IMR-90 (cell line): Measurements from ENCODE around the gene CENPT. TPM values are rescaled to one million over a fixed set of nuclear protein-coding genes. Genes with fewer than 3 reads are reported as not detected.
A peak's percentile ranks its signal among the peaks of the same experiment; 100 is the strongest.

ENCODE experiments used
- ATAC-seq: fragments of 200-7000 bp; cut with Tn5 transposase; 2 replicates; pipeline ENCODE4 v1.9.1; 2020; ENCODE audit warnings: low read depth, mild to moderate bottlenecking, moderate library complexity
- BruUV-seq: library from RNA; stranded (reverse); fragments of 400-500 nt; replicated peaks from 2 replicates; lab custom pipeline; 2021; lab: Mats Ljungman, UMichigan
- CTCF ChIA-PET: fragments of 300-600 bp; formaldehyde crosslinking; extraction: SDS; loops from one replicate; lab custom pipeline; 2021; ENCODE audit warnings: antibody characterized with exemption; lab: Yijun Ruan, JAX
- POLR2A ChIA-PET: fragments of 300-600 bp; sonication (Branson Sonifier 250); formaldehyde crosslinking; loops from one replicate; lab custom pipeline; 2022; ENCODE audit warnings: antibody characterized with exemption; ENCODE audit not compliant: unreplicated experiment; lab: Charles Lee
- DNase-seq: peaks from one replicate; pipeline ENCODE4 v3.0.0; 2013
- H2AFZ ChIP-seq: replicated peaks from 2 replicates; pipeline ENCODE3; 2013; ENCODE audit warnings: low read length, mild to moderate bottlenecking; ENCODE audit not compliant: poor library complexity
- H2AK5ac ChIP-seq: 2 replicates; pipeline ENCODE4 v1.6.1; 2013; ENCODE audit warnings: low read depth, low read length, inconsistent platforms
- H2AK9ac ChIP-seq: replicated peaks from 2 replicates; pipeline ENCODE3; 2013; ENCODE audit warnings: mild to moderate bottlenecking, low read depth, low read length, moderate library complexity; ENCODE audit not compliant: poor library complexity
- H2BK120ac ChIP-seq: 2 replicates; pipeline ENCODE4 v1.6.1; 2013; ENCODE audit warnings: low read depth, low read length, inconsistent platforms
- H2BK15ac ChIP-seq: 3 replicates; pipeline ENCODE4 v1.6.1; 2013; ENCODE audit warnings: low read depth, low read length, inconsistent platforms
- H2BK20ac ChIP-seq: 2 replicates; pipeline ENCODE4 v1.6.1; 2013; ENCODE audit warnings: low read depth, mild to moderate bottlenecking, inconsistent platforms, low read length, moderate library complexity
- H2BK5ac ChIP-seq: 2 replicates; pipeline ENCODE4 v1.6.1; 2013; ENCODE audit warnings: mild to moderate bottlenecking, low read depth, low read length, inconsistent platforms; ENCODE audit not compliant: poor library complexity, severe bottlenecking
- H3K14ac ChIP-seq: replicated peaks from 2 replicates; pipeline ENCODE4 v1.6.1; 2013; ENCODE audit warnings: low read depth, low read length, inconsistent platforms
- H3K18ac ChIP-seq: 2 replicates; pipeline ENCODE4 v1.6.1; 2013; ENCODE audit warnings: low read depth, low read length, control low read depth
- H3K23ac ChIP-seq: 2 replicates; pipeline ENCODE4 v1.6.1; 2013; ENCODE audit warnings: low read depth, low read length, inconsistent platforms
- H3K27ac ChIP-seq: 2 replicates; pipeline ENCODE4 v1.5.1; 2013; ENCODE audit warnings: mild to moderate bottlenecking, control low read depth, low read length; ENCODE audit not compliant: insufficient read depth
- H3K27me3 ChIP-seq: 2 replicates; pipeline ENCODE4 v1.6.1; 2013; ENCODE audit warnings: low read length; ENCODE audit not compliant: control insufficient read depth, insufficient read depth
- H3K36me3 ChIP-seq: 2 replicates; pipeline ENCODE4 v1.6.1; 2013; ENCODE audit warnings: low read length, mixed read lengths; ENCODE audit not compliant: control insufficient read depth, insufficient read depth
- H3K4ac ChIP-seq: 2 replicates; pipeline ENCODE4 v1.6.1; 2013; ENCODE audit warnings: low read depth, low read length, inconsistent platforms
- H3K4me1 ChIP-seq: 2 replicates; pipeline ENCODE4 v1.6.1; 2013; ENCODE audit warnings: low read length, mixed read lengths; ENCODE audit not compliant: control insufficient read depth, insufficient read depth
- H3K4me2 ChIP-seq: 2 replicates; pipeline ENCODE4 v1.6.1; 2013; ENCODE audit warnings: low read depth, mild to moderate bottlenecking, control low read depth, low read length, moderate library complexity
- H3K4me3 ChIP-seq: 2 replicates; pipeline ENCODE4 v1.5.1; 2013; ENCODE audit warnings: low read depth, mild to moderate bottlenecking, control low read depth, low read length, moderate library complexity; ENCODE audit not compliant: insufficient read depth
- H3K56ac ChIP-seq: 2 replicates; pipeline ENCODE4 v1.6.1; 2013; ENCODE audit warnings: low read length, inconsistent platforms; ENCODE audit not compliant: insufficient read depth; ENCODE audit errors: extremely low read depth
- H3K79me1 ChIP-seq, 2 experiments: 2 replicates each; pipeline ENCODE4 v1.6.1; 2013; ENCODE audit warnings: low read length in 2 of 2, inconsistent platforms in 1 of 2, low read depth in 1 of 2
- H3K9ac ChIP-seq: 2 replicates; pipeline ENCODE4 v1.6.1; 2013; ENCODE audit warnings: low read depth, low read length, control low read depth
- H3K9me1 ChIP-seq: 2 replicates; pipeline ENCODE4 v1.6.1; 2013; ENCODE audit warnings: low read length, inconsistent platforms; ENCODE audit not compliant: insufficient read depth
- H3K9me3 ChIP-seq: 2 replicates; pipeline ENCODE4 v1.6.1; 2013; ENCODE audit warnings: low read length; ENCODE audit not compliant: control insufficient read depth, insufficient read depth
- H4K20me1 ChIP-seq: 2 replicates; pipeline ENCODE4 v1.6.1; 2013; ENCODE audit warnings: low read length, inconsistent platforms; ENCODE audit not compliant: insufficient read depth
- H4K5ac ChIP-seq: 2 replicates; pipeline ENCODE4 v1.6.1; 2013; ENCODE audit warnings: mild to moderate bottlenecking, low read depth, low read length, control low read depth
- H4K8ac ChIP-seq, 2 experiments: 2 replicates each; pipeline ENCODE4 v1.6.1; 2013; ENCODE audit warnings: low read depth in 2 of 2, low read length in 2 of 2, control low read depth in 1 of 2, inconsistent platforms in 1 of 2
- H4K91ac ChIP-seq: 2 replicates; pipeline ENCODE4 v1.6.1; 2013; ENCODE audit warnings: low read depth, low read length, inconsistent platforms; ENCODE audit not compliant: insufficient read depth
- CTCF ChIP-seq: conservative IDR thresholded peaks from 2 replicates; pipeline ENCODE4 v1.5.1; 2012; ENCODE audit warnings: mild to moderate bottlenecking, low read depth, low read length, improper control_type of control experiment
- FOS ChIP-seq: fragments of 150-350 bp; IDR thresholded peaks from 2 replicates; pipeline ENCODE4 v1.6.1; 2016; ENCODE audit warnings: low read depth, low read length
- MAFK ChIP-seq: IDR thresholded peaks from 2 replicates; pipeline ENCODE4 v1.6.1; 2012; ENCODE audit warnings: low read depth, low read length, improper control_type of control experiment
- MAZ ChIP-seq: IDR thresholded peaks from 2 replicates; pipeline ENCODE4 v1.6.1; 2012; ENCODE audit warnings: low read depth, mild to moderate bottlenecking, low read length, improper control_type of control experiment, moderate library complexity, borderline replicate concordance
- MXI1 ChIP-seq: IDR thresholded peaks from 2 replicates; pipeline ENCODE4 v1.6.1; 2012; ENCODE audit warnings: low read depth, mild to moderate bottlenecking, low read length, moderate library complexity, borderline replicate concordance
- POLR2A ChIP-seq: IDR thresholded peaks from 2 replicates; pipeline ENCODE4 v1.6.1; 2012; ENCODE audit warnings: mild to moderate bottlenecking, low read depth, low read length
- RAD21 ChIP-seq: IDR thresholded peaks from 2 replicates; pipeline ENCODE4 v1.6.1; 2012; ENCODE audit warnings: low read length, improper control_type of control experiment
- RFX5 ChIP-seq: IDR thresholded peaks from 2 replicates; pipeline ENCODE4 v1.8.0; 2012; ENCODE audit warnings: low read depth, mild to moderate bottlenecking, low read length, moderate library complexity
- SMC3 ChIP-seq: fragments of 150-350 bp; IDR thresholded peaks from 2 replicates; pipeline ENCODE4 v1.6.1; 2016; ENCODE audit warnings: low read depth, mild to moderate bottlenecking, antibody characterized with exemption, low read length, moderate library complexity
- WGBS, 2 experiments: methylation state at CpG; one replicate each; pipeline versions ENCODE4 v1.1.5 to v1.1.7; 2013; ENCODE audit warnings: missing lambda C conversion rate in 2 of 2; ENCODE audit not compliant: insufficient read length in 1 of 2; ENCODE audit errors: extremely low coverage in 2 of 2; 5-methylcytosine and 5-hydroxymethylcytosine counted together
- dilution Hi-C: fragments of 300-500 bp; cut with HindIII; formaldehyde crosslinking; loops from one replicate; pipeline ENCODE4 v1.14.3; 2018; ENCODE audit warnings: low sequenced_read_pairs; ENCODE audit not compliant: unreplicated experiment
- in situ Hi-C: fragments of 300-500 bp; cut with MboI; formaldehyde crosslinking; loops from 3 replicates; pipeline ENCODE4 v1.14.3; 2019; ENCODE audit warnings: low sequenced_read_pairs, inconsistent platforms, mixed read lengths
- intact Hi-C: fragments of 100-400 bp; cut with micrococcal nuclease; formaldehyde crosslinking; loops from 2 replicates; pipeline ENCODE4 v1.10.0; 2022
- polyA plus RNA-seq, 3 experiments: library from polyadenylated mRNA; depleted of rRNA; stranded (reverse); fragments of >200 nt; gene quantifications; 2 replicates each; pipeline ENCODE4 v1.2.3, GENCODE V29; 2012; ENCODE audit warnings: low replicate concordance in 1 of 3
- total RNA-seq: library from RNA; depleted of rRNA; stranded (reverse); fragments of >200 nt; gene quantifications from 2 replicates; pipeline ENCODE4 v1.2.3, GENCODE V29; 2012

Gene CENPT
- total and polyA plus RNA-seq, 2 of the 4 experiments (the other 2 are of a cell fraction), result 33.3 to 83.1 TPM

GRCh38 chr16:67811899-67812298 lies 35.6 kb downstream of the CENPT start:
- Histone ChIP-seq H3K9ac (no peak overlapping the region), H3K9me3 (no peaks in the 10 kb centered on the region), H3K4me1 (no peaks in the 10 kb centered on the region), H3K27me3 (0 out of 2 replicates have a peak, but pooled peaks cover 2% of the 10 kb centered on the region), H3K56ac (no peak overlapping the region), H4K8ac (no peak overlapping the region), H3K14ac (no peak overlapping the region), H3K18ac (no peak overlapping the region), H3K36me3 (no peaks in the 10 kb centered on the region), H3K79me1 (0 out of 4 replicates have a peak, but pooled peaks cover 0 to 5% of the 10 kb centered on the region in 2 experiments), H3K27ac (no peak overlapping the region), H2BK20ac (no peak overlapping the region), H2AK5ac (no peak overlapping the region), H2BK120ac (no peak overlapping the region), H2BK15ac (no peak overlapping the region), H2BK5ac (no peak overlapping the region), H3K4ac (no peak overlapping the region), H4K5ac (no peak overlapping the region), H3K9me1 (no peaks in the 10 kb centered on the region), H2AK9ac (no peak overlapping the region), H3K4me3 (no peak overlapping the region), H4K91ac (no peak overlapping the region), H4K20me1 (no peaks in the 10 kb centered on the region), H3K23ac (0 out of 2 replicates have a peak overlapping the region, but pooled peaks have one; percentile 38), H2AFZ (no peak overlapping the region), H3K4me2 (no peak overlapping the region)
- ChIA-PET POLR2A (no interaction called here), CTCF (no interaction called here)
- no peak for DNase-seq
- WGBS, 2 experiments, result 88% methylated on average over 1 of the region's 1 CpG; no CpG with 5 or more reads in 1 of the 2 experiments
- BruUV-seq, result no TSS peak
- TF ChIP-seq MAFK, result no peak
- no peak for TF ChIP-seq RAD21
- no peak for TF ChIP-seq SMC3
- no peak for TF ChIP-seq POLR2A
- TF ChIP-seq RFX5, result no peak
- no peak for TF ChIP-seq MXI1
- TF ChIP-seq FOS, result no peak
- no peak for TF ChIP-seq MAZ
- no peak for TF ChIP-seq CTCF
- dilution Hi-C loops, result no loop called here
- intact Hi-C loops, result no loop called here
- no peak for ATAC-seq
- in situ Hi-C loops, result loop anchor here (5.0 kb wide), 1 partner anchor 115 kb away; no protein-coding TSS in a partner anchor
